DOHH2 (cell line): ENCODE data around the gene ZIC1.

ENCODE experiments used
- EZH2phosphoT487 ChIP-seq: fragments of 200-600 bp; sonication (generic); IDR thresholded peaks from 2 replicates; pipeline ENCODE4 v1.6.1; 2017; ENCODE audit warnings: borderline replicate concordance, mild to moderate bottlenecking, antibody characterized with exemption, low read length, moderate library complexity, mixed read lengths
- TF ChIP-seq, protein P1 (sequence below): fragments of 200-600 bp; sonication (generic); IDR thresholded peaks from one replicate; pipeline ENCODE4 v1.5.1; 2014; ENCODE audit warnings: antibody characterized with exemption, mild to moderate bottlenecking, low read depth, low read length; ENCODE audit not compliant: poor library complexity, severe bottlenecking

DNA sequence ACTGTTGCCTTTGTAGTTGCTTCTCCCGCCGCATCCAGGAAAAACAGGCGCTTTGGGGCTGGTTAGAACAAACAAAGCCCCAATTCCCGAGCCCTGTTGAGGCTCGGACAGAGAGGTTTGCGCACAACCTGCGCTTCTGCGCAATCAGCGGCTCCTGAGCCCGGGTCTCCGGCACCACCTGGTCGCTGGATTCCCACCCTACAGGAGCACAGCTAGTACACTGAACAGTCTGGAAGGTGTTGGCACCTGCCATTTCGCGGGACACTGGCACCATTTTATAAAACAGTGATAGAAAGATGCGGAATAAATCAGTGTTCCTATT, 16.6 kb upstream of the ZIC1 start:
- TF ChIP-seq, protein P1, sequence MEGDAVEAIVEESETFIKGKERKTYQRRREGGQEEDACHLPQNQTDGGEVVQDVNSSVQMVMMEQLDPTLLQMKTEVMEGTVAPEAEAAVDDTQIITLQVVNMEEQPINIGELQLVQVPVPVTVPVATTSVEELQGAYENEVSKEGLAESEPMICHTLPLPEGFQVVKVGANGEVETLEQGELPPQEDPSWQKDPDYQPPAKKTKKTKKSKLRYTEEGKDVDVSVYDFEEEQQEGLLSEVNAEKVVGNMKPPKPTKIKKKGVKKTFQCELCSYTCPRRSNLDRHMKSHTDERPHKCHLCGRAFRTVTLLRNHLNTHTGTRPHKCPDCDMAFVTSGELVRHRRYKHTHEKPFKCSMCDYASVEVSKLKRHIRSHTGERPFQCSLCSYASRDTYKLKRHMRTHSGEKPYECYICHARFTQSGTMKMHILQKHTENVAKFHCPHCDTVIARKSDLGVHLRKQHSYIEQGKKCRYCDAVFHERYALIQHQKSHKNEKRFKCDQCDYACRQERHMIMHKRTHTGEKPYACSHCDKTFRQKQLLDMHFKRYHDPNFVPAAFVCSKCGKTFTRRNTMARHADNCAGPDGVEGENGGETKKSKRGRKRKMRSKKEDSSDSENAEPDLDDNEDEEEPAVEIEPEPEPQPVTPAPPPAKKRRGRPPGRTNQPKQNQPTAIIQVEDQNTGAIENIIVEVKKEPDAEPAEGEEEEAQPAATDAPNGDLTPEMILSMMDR, result no peak
- TF ChIP-seq EZH2phosphoT487, result no peak
